KBM-7 (cell line): ENCODE measurements around the gene PHAX.
"Not testable (repeated sequence)": the region's sequence is repeated elsewhere in the genome, so short reads cannot be mapped to it uniquely, and the experiment has no call there.

Source experiments
- DNase-seq: peaks from one replicate; pipeline ENCODE4 v3.0.0-alpha.2; 2015
- in situ Hi-C: fragments of 300-500 bp; cut with MboI; formaldehyde crosslinking; loops from 2 replicates; pipeline ENCODE4 v1.14.3; 2020; ENCODE audit warnings: low sequenced_read_pairs, low pct_unique_long_range_greater_than_20kb, mixed read lengths

Gene PHAX, protein sequence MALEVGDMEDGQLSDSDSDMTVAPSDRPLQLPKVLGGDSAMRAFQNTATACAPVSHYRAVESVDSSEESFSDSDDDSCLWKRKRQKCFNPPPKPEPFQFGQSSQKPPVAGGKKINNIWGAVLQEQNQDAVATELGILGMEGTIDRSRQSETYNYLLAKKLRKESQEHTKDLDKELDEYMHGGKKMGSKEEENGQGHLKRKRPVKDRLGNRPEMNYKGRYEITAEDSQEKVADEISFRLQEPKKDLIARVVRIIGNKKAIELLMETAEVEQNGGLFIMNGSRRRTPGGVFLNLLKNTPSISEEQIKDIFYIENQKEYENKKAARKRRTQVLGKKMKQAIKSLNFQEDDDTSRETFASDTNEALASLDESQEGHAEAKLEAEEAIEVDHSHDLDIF

DNA sequence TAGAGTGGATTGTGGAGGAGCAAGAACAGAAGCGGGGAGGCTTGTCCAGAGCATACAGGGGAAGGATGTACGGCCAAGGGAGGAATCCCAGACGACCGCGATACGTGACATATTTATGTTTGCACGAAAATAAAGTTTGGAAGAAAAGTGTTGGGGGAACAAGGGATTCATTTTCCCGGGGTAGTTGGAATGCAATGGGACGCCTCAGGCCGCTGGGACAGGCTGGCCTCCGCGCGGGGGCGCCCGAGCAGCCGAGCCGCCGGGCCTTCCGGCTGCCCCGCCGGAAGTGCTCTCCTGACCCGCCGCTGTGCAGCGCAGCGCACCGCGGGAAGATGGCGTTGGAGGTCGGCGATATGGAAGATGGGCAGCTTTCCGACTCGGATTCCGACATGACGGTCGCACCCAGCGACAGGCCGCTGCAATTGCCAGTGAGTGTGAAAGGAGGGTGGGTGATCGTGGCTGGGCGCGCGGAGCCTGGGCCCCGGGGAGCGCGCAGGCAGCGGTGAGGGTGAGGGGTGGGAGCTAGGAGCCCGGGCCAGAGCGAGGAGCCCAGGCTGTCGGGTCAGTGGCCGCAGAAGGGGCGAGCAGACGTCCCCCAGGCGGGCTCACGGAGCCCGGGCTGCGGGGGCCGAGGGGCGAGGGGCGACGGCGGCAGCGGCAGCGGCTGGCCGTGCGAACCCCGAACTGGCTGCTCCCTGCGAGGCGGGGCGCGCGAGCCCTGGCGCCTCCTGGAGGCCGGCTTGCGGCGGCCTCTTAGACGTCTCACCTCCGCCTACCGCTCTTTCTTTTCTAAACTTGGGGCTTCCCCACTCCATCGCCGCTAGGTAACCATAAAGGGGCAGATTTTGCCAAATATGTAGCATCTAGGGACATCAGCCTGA, at the start of gene PHAX:
PHAX (plus strand) TSS at position 317 of the 881 bp plus-strand sequence; CDS start at position 333, 16 bp downstream.
- in situ Hi-C loops, result no loop called here
- peak; percentile 83 for DNase-seq

GRCh38 chr5:126552614-126553013, 48.1 kb upstream of the PHAX start:
- DNase-seq, result no peak
- in situ Hi-C loops, result no loop called here

DNA sequence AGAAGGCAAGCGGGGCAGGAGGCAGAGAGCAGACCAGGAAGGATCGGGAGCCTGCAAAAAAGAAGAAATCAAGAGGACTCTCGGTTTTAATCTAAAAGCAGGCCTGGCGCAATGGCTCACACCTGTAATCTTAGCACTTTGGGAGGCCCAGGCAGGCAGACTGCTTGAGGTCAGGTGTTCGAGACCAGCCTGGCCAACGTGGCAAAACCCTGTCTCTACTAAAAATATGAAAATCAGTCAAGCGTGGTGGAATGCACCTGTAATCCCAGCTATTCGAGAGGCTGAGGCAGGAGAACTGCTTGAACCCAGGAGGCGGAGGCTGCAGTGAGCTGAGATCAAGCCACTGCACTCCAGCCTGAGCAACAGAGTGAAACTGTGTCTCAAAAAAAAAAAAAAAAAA, 45.6 kb upstream of the PHAX start:
- DNase-seq, in situ Hi-C loops: not testable (repeated sequence)

- in situ Hi-C loops, result no loop called here
Observed at GRCh38 chr5:126561908-126562307, 38.8 kb upstream of the PHAX start.

DNA sequence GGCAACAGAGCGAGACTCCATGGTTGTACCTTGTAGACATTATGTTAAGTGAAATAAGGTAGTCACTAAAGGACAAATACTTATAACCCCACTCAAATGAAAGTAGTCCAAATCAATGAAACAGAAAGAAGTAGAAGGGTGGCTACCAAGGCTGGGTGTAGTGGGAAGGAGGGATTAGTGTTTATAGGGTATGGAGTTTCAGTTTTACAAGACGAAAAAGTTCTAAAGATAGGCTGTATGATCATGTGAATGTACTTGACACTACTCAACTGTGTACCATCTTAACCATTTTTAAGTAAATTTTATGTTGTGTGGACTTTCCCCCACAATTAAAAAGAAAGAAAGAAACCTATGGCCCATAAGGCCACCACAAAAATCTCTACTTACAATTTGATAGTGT, 37.9 kb upstream of the PHAX start:
- no peak for DNase-seq
- in situ Hi-C loops, result no loop called here

More at GRCh38 chr5:126561908-126562307, 38.8 kb upstream of the PHAX start:
- no peak for DNase-seq

GRCh38 chr5:126568206-126568755, 32.5 kb upstream of the PHAX start:
- DNase-seq, result no peak
- in situ Hi-C loops, result no loop called here

DNA sequence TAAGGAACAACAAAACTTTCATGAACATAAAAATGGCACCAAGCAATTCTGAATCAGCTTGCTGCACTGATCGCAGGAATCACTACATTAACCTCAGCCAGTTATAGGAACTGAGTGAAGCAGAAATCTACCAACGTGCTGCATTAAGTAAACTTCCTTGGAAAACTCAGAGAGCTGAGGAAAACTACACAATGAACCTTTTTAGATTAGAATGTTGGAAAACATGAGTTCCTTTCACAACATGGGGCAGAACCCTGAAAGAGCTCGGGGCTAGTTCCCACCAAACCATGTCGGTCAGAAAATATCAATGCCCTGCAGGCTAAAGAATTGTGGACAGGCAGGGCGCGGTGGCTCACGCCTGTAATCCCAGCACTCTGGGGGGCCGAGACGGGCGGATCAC, 25.1 kb upstream of the PHAX start:
- in situ Hi-C loops, result no loop called here
- no peak for DNase-seq

DNA sequence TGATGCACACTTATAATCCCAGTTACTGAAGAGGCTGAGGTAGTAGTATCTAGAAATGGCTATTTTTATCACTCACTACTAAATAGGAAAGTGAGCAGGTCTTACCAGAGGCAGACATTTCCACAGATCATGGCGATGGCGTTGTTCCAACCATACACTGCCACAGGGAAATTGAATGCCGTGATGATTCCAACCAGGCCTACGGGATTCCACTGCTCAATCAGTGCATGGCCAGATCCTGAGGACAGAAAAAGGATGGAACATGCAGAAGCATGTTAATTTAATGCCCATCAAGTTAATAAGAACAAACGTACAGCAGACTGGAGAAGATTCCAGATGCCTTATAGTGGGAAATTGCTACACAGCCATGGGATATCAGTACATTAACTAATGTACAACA, 23.8 kb upstream of the PHAX start:
- in situ Hi-C loops, result no loop called here
- DNase-seq, result no peak

DNA sequence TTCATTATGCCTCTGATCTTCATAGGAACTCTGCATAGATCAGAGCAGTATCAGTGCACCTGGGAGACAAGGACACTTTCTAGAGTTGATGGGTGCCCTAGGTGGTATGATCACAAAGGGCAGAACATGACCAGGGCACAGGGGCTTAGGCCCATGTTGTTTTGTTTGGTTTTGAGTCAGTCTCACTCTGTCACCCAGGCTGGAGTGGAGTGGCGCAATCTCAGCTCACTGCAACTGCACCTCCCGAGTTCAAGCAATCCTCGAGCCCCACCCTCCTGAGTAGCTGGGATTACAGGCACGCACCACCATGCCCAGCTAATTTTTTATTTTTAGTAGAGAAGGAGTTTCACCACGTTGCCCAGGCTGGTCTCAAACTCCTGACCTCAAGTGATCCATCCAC, 23.3 kb upstream of the PHAX start:
- DNase-seq, result no peak
- in situ Hi-C loops, result no loop called here

- DNase-seq, result no peak
- in situ Hi-C loops, result no loop called here
Observed at GRCh38 chr5:126579716-126580115, 21.0 kb upstream of the PHAX start.

DNA sequence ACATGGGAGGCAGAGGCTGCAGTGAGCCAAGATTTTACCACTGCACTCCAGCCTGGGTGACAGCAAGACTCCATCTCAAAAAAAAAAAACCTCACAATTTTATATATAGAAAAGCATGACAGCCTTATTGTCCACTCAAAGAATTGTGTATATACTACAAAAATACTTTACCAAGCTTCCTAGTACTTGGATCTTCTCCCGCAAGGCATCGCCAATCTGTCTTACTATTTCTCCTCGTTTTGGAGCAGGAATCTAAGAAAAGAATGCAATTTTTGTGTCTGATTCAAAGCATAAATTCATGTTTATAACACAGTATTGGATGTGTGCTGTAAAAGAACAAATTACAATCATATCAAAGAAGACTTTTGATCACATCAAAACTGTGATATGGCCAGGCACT, 17.0 kb upstream of the PHAX start:
- DNase-seq, result no peak
- in situ Hi-C loops, result no loop called here

- in situ Hi-C loops, result no loop called here
- no peak for DNase-seq
Observed at GRCh38 chr5:126587551-126588390, 13.0 kb upstream of the PHAX start.

DNA sequence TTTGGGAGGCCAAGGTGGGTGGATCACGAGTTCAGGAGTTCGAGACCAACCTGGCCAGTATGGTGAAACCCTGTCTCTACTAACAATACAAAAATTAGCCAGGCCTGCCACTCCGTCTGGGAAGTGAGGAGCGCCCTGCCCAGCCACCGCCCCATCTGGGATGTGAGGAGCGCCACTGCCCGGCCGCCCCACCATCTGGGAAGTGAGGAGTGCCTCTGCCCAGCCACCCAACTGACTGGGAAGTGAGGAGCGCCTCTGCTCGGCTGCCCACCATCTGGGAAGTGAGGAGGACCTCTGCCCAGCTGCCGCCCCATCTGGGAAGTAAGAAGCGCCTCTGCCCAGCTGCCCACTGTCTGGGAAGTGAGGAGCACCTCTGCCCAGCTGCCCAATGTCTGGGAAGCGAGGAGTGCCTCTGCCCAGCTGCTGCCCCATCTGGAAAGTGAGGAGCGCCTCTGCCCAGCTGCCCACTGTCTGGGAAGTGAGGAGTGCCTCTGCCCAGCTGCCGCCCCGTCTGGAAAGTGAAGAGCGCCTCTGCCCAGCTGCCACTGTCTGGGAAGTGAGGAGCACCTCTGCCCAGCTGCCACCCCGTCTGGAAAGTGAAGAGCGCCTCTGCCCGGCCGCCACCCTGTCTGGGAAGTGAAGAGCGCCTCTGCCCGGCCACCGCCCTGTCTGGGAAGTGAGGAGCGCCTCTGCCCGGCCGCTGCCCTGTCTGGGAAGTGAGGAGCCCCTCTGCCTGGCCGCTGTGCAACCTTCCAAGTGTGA, 11.0 kb upstream of the PHAX start:
- in situ Hi-C loops, result no loop called here
- DNase-seq, result no peak

DNA sequence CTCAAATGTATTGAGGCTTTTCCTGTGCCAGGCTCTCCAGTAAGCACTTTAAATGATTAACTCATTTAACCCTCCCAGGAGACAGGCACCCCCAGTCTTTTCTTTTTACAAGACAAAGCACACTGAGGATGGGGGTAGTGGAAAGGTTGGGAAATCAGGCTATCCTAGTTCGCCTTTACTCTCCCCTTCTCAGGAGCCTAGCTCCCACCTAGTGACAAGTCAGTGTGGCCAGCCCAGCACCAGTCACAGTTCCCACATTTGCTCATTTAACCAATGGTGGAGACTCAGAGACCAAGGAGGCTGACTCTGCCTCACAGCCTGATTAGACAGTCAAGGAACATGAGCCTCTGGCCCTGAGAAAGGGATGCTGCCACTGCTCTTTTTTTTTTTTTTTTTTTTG, 9.2 kb upstream of the PHAX start:
- in situ Hi-C loops, result no loop called here
- no peak for DNase-seq

DNA sequence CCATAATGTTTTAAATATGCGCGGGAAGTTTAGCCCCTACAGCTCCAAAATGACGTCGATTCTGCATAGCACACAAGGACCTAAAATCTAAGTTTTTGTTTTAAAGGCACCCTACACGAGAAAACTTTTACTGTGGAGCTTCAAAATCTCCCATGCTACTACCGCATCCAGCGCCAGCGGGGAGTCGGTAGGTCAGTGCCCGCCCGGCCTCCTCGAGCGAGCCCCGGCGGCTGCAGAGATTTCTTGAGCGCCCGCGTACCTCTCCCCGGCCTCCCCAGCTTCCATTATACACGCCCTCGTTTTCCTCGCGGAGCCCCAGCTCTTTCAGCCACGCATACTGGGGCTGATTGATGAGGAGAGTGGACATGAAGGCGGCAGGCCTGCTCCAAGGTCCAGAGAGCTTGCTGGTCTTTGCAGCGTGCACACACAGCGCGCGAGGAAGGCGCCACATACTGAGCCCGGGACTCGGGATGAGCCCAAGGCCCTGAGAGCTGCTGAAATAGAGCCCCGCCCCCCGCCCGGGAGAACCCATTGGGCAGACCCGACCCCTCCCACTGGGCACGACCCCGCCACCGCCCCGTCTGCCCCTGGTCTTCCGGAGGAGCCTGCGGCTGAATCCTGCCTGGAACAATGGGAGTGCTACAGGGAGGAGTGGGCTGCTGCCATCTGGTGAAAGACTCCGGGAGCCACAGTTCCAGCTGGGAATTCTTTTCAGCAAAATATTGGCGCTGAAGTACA, 5.8 kb upstream of the PHAX start, which contains the start of gene ALDH7A1:
ALDH7A1 (minus strand) TSS at position 472 of the 738 bp plus-strand sequence; CDS start at position 451, 21 bp downstream.
- in situ Hi-C loops, result no loop called here
- no peak for DNase-seq

DNA sequence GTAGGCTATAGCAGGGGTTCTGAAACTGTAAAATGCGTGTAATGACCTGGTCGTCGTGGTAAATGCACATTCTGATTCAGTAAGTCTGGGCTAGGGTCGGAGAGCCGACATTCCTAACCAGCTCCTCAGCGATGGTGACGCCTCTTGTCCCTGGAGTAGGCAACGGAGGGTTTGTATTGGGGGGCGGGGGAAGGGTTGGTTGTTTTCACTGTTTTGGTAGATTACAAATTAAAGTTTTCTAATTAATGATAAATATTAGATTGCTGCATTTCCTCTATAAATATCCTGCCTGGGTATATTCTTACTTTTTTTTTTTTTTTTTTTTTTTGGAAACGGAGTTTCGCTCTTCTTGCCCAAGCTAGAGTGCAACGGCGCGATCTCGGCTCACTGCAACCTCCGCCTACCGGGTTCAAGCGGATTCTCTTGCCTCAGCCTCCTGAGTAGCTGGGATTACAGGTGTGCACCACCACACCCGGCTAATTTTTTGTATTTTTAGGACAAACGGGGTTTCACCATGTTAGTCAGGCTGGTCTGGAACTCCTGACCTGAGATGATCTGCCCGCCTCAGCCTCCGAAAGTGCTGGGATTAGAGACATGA, 5.2 kb upstream of the PHAX start:
- in situ Hi-C loops, result no loop called here
- no peak for DNase-seq

- in situ Hi-C loops, result no loop called here
- no peak for DNase-seq
Observed at GRCh38 chr5:126597156-126597555, 3.6 kb upstream of the PHAX start.
